Liver (tissue), 9 donors: ENCODE results near the gene B4GALT4. TPM values are rescaled to one million over a fixed set of nuclear protein-coding genes. Genes with fewer than 3 reads are reported as not detected.
"Not testable (repeated sequence)": the region's sequence is repeated elsewhere in the genome, so short reads cannot be mapped to it uniquely, and the experiment has no call there.

Experiments
- DNase-seq: peaks from one replicate; pipeline ENCODE4 v3.0.0-alpha.2; 2017; ENCODE audit warnings: low spot score
- H3K27ac ChIP-seq, 2 donors: one replicate each; pipeline ENCODE4 v1.7.0; 2013; ENCODE audit warnings: inconsistent platforms in 2 of 2, low read length in 2 of 2, control low read depth in 1 of 2, low read depth in 1 of 2, mild to moderate bottlenecking in 1 of 2
- H3K27me3 ChIP-seq, 4 donors: one replicate each; pipeline versions ENCODE4 v1.6.1 to v1.7.0; 2013; ENCODE audit warnings: low read length in 3 of 4, inconsistent platforms in 1 of 4, mild to moderate bottlenecking in 1 of 4, moderate library complexity in 1 of 4; ENCODE audit not compliant: control insufficient read depth in 4 of 4, insufficient read depth in 4 of 4
- H3K36me3 ChIP-seq, 4 donors: one replicate each; pipeline versions ENCODE4 v1.6.1 to v1.7.0; 2013; ENCODE audit warnings: low read length in 3 of 4, mild to moderate bottlenecking in 3 of 4, low read depth in 1 of 4, moderate library complexity in 1 of 4; ENCODE audit not compliant: control insufficient read depth in 4 of 4, insufficient read depth in 3 of 4
- H3K4me1 ChIP-seq, 4 donors: one replicate each; pipeline versions ENCODE4 v1.6.1 to v1.7.0; 2013; ENCODE audit warnings: low read length in 3 of 4, mild to moderate bottlenecking in 3 of 4, moderate library complexity in 1 of 4; ENCODE audit not compliant: control insufficient read depth in 4 of 4, insufficient read depth in 4 of 4
- H3K4me3 ChIP-seq, 3 donors: one replicate each; pipeline versions ENCODE4 v1.6.1 to v1.7.0; 2013; ENCODE audit warnings: low read length in 3 of 3, control low read depth in 1 of 3, low read depth in 1 of 3, mild to moderate bottlenecking in 1 of 3
- H3K9ac ChIP-seq, 2 donors: one replicate each; pipeline ENCODE4 v1.7.0; 2013; ENCODE audit warnings: low read length in 2 of 2, mild to moderate bottlenecking in 2 of 2, moderate library complexity in 2 of 2, control low read depth in 1 of 2, low read depth in 1 of 2
- H3K9me3 ChIP-seq, 4 donors: one replicate each; pipeline versions ENCODE4 v1.6.1 to v1.7.0; 2013; ENCODE audit warnings: low read length in 3 of 4; ENCODE audit not compliant: control insufficient read depth in 4 of 4
- EGR1 ChIP-seq, 2 donors: IDR thresholded peaks; 2 replicates each; pipeline ENCODE4 v1.6.1; 2016 to 2018; ENCODE audit warnings: antibody characterized with exemption in 2 of 2, low read depth in 2 of 2
- FOXA1 ChIP-seq: IDR thresholded peaks from 2 replicates; pipeline ENCODE4 v1.6.1; 2016; ENCODE audit warnings: antibody characterized with exemption
- FOXA2 ChIP-seq: IDR thresholded peaks from 2 replicates; pipeline ENCODE4 v1.6.1; 2016; ENCODE audit warnings: antibody characterized with exemption
- GABPA ChIP-seq, 2 donors: IDR thresholded peaks in 1 of 2; conservative IDR thresholded peaks in 1 of 2; 2 replicates each; pipeline ENCODE4 v1.6.1; 2016; ENCODE audit warnings: antibody characterized with exemption in 2 of 2, mild to moderate bottlenecking in 1 of 2, moderate library complexity in 1 of 2
- HNF4A ChIP-seq, 2 donors: conservative IDR thresholded peaks; 2 replicates each; pipeline ENCODE4 v1.6.1; 2016; ENCODE audit warnings: antibody characterized with exemption in 2 of 2, mild to moderate bottlenecking in 2 of 2
- HNF4G ChIP-seq: IDR thresholded peaks from 2 replicates; pipeline ENCODE4 v1.6.1; 2016; ENCODE audit warnings: antibody characterized with exemption
- JUND ChIP-seq, 2 donors: IDR thresholded peaks; 2 replicates each; pipeline ENCODE4 v1.6.1; 2016; ENCODE audit warnings: antibody characterized with exemption in 2 of 2
- MAX ChIP-seq: IDR thresholded peaks from 2 replicates; pipeline ENCODE4 v1.6.1; 2016; ENCODE audit warnings: antibody characterized with exemption
- NR2F2 ChIP-seq: IDR thresholded peaks from 2 replicates; pipeline ENCODE4 v1.6.1; 2016; ENCODE audit warnings: antibody characterized with exemption
- RAD21 ChIP-seq, 2 donors: IDR thresholded peaks; 2 replicates each; pipeline ENCODE4 v1.6.1; 2016; ENCODE audit warnings: antibody characterized with exemption in 2 of 2, mild to moderate bottlenecking in 2 of 2
- RXRA ChIP-seq, 2 donors: IDR thresholded peaks; 2 replicates each; pipeline ENCODE4 v1.6.1; 2017 to 2018; ENCODE audit warnings: antibody characterized with exemption in 2 of 2, mild to moderate bottlenecking in 1 of 2
- SP1 ChIP-seq: IDR thresholded peaks from 2 replicates; pipeline ENCODE4 v1.6.1; 2018; ENCODE audit warnings: antibody characterized with exemption, mild to moderate bottlenecking
- TAF1 ChIP-seq: conservative IDR thresholded peaks from 2 replicates; pipeline ENCODE4 v1.6.1; 2016; ENCODE audit warnings: antibody characterized with exemption, mild to moderate bottlenecking
- YY1 ChIP-seq: IDR thresholded peaks from 2 replicates; pipeline ENCODE4 v1.6.1; 2016; ENCODE audit warnings: antibody characterized with exemption, mild to moderate bottlenecking
- WGBS: extraction: QIAGEN DNeasy Blood & Tissue Kit; methylation state at CpG from one replicate; pipeline ENCODE4 v1.1.7; 2013; 5-methylcytosine and 5-hydroxymethylcytosine counted together
- polyA plus RNA-seq, 2 donors: library from polyadenylated mRNA; stranded (reverse) in 1 of 2; unstranded in 1 of 2; fragments of 200-250 nt in 1 of 2; fragments of >200 nt in 1 of 2; fragmentation: Nextera tagmentation in 1 of 2; extraction: Ambion mirVana in 1 of 2; gene quantifications; one replicate each; pipeline versions ENCODE4 v1.2.1 to v1.2.3, GENCODE V29; 2013 to 2015
- total RNA-seq, 2 donors: library from RNA; depleted of rRNA; stranded (reverse); fragments of >200 nt; gene quantifications; one replicate each; pipeline ENCODE4 v1.2.3, GENCODE V29; 2014
- TF ChIP-seq, protein P1 (sequence below): IDR thresholded peaks from 2 replicates; pipeline ENCODE4 v1.6.1; 2016; ENCODE audit warnings: antibody characterized with exemption
- TF ChIP-seq, protein P2 (sequence below): IDR thresholded peaks from 2 replicates; pipeline ENCODE4 v1.6.1; 2016; ENCODE audit warnings: antibody characterized with exemption
- TF ChIP-seq, protein P3 (sequence below): IDR thresholded peaks from 2 replicates; pipeline ENCODE4 v1.6.1; 2016; ENCODE audit warnings: antibody characterized with exemption, mild to moderate bottlenecking
- TF ChIP-seq, protein P4 (sequence below): fragments of 150-350 bp; IDR thresholded peaks from 2 replicates; pipeline ENCODE4 v1.5.1; 2017; ENCODE audit warnings: improper control_type of control experiment, low read depth, low read length; ENCODE audit not compliant: missing input control
- donor health status: healthy.
- donor health status: healthy.
- donor health status: healthy.
- donor health status: healthy.
- donor health status: healthy.

B4GALT4 gene
- total and polyA plus RNA-seq, 4 donors: 9.3 to 14.6 (median 10.5) TPM

- not testable (repeated sequence) for H3K36me3 ChIP-seq, DNase-seq, H3K27ac ChIP-seq, H3K9me3 ChIP-seq, H3K27me3 ChIP-seq, H3K9ac ChIP-seq, H3K4me3 ChIP-seq, H3K4me1 ChIP-seq
- WGBS: 75% methylated on average over 2 of the region's 2 CpGs
These were observed 29.5 kb upstream of the B4GALT4 start for GRCh38 chr3:119270212-119270611.

- no peak for DNase-seq
These were observed 20.4 kb upstream of the B4GALT4 start for GRCh38 chr3:119261055-119261454.

GRCh38 chr3:119259821-119260220 is 19.1 kb upstream of the B4GALT4 start:
- no peaks in the 10 kb centered on the region for H3K36me3 ChIP-seq
- H3K4me3 ChIP-seq: no peak overlapping the region
- 92% methylated on average over 4 of the region's 4 CpGs for WGBS
- no peak overlapping the region for H3K9ac ChIP-seq
- TF ChIP-seq HNF4G (no peak), FOXA1 (no peak), MAX (no peak), TAF1 (no peak), EGR1 (IDR thresholded peaks at IDR 0.05; ENCODE audit: low read depth in 2 of 2) (no peak), GABPA (IDR thresholded peaks at IDR 0.05 in 1 of 2, conservative IDR thresholded peaks at IDR 0.05 in 1 of 2) (no peak), FOXA2 (no peak), NR2F2 (no peak), SP1 (no peak), RXRA (IDR thresholded peaks at IDR 0.05) (no peak), JUND (IDR thresholded peaks at IDR 0.05) (no peak), RAD21 (IDR thresholded peaks at IDR 0.05) (no peak), HNF4A (conservative IDR thresholded peaks at IDR 0.05) (no peak), YY1 (no peak)
- TF ChIP-seq, protein P1, sequence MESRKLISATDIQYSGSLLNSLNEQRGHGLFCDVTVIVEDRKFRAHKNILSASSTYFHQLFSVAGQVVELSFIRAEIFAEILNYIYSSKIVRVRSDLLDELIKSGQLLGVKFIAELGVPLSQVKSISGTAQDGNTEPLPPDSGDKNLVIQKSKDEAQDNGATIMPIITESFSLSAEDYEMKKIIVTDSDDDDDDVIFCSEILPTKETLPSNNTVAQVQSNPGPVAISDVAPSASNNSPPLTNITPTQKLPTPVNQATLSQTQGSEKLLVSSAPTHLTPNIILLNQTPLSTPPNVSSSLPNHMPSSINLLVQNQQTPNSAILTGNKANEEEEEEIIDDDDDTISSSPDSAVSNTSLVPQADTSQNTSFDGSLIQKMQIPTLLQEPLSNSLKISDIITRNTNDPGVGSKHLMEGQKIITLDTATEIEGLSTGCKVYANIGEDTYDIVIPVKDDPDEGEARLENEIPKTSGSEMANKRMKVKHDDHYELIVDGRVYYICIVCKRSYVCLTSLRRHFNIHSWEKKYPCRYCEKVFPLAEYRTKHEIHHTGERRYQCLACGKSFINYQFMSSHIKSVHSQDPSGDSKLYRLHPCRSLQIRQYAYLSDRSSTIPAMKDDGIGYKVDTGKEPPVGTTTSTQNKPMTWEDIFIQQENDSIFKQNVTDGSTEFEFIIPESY: no peak
- TF ChIP-seq, protein P2, sequence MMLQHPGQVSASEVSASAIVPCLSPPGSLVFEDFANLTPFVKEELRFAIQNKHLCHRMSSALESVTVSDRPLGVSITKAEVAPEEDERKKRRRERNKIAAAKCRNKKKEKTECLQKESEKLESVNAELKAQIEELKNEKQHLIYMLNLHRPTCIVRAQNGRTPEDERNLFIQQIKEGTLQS: no peak
- TF ChIP-seq, protein P3, sequence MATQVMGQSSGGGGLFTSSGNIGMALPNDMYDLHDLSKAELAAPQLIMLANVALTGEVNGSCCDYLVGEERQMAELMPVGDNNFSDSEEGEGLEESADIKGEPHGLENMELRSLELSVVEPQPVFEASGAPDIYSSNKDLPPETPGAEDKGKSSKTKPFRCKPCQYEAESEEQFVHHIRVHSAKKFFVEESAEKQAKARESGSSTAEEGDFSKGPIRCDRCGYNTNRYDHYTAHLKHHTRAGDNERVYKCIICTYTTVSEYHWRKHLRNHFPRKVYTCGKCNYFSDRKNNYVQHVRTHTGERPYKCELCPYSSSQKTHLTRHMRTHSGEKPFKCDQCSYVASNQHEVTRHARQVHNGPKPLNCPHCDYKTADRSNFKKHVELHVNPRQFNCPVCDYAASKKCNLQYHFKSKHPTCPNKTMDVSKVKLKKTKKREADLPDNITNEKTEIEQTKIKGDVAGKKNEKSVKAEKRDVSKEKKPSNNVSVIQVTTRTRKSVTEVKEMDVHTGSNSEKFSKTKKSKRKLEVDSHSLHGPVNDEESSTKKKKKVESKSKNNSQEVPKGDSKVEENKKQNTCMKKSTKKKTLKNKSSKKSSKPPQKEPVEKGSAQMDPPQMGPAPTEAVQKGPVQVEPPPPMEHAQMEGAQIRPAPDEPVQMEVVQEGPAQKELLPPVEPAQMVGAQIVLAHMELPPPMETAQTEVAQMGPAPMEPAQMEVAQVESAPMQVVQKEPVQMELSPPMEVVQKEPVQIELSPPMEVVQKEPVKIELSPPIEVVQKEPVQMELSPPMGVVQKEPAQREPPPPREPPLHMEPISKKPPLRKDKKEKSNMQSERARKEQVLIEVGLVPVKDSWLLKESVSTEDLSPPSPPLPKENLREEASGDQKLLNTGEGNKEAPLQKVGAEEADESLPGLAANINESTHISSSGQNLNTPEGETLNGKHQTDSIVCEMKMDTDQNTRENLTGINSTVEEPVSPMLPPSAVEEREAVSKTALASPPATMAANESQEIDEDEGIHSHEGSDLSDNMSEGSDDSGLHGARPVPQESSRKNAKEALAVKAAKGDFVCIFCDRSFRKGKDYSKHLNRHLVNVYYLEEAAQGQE: no peak
- TF ChIP-seq, protein P4, sequence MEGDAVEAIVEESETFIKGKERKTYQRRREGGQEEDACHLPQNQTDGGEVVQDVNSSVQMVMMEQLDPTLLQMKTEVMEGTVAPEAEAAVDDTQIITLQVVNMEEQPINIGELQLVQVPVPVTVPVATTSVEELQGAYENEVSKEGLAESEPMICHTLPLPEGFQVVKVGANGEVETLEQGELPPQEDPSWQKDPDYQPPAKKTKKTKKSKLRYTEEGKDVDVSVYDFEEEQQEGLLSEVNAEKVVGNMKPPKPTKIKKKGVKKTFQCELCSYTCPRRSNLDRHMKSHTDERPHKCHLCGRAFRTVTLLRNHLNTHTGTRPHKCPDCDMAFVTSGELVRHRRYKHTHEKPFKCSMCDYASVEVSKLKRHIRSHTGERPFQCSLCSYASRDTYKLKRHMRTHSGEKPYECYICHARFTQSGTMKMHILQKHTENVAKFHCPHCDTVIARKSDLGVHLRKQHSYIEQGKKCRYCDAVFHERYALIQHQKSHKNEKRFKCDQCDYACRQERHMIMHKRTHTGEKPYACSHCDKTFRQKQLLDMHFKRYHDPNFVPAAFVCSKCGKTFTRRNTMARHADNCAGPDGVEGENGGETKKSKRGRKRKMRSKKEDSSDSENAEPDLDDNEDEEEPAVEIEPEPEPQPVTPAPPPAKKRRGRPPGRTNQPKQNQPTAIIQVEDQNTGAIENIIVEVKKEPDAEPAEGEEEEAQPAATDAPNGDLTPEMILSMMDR: no peak
- H3K27me3 ChIP-seq: no peaks in the 10 kb centered on the region
- H3K9me3 ChIP-seq: no peaks in the 10 kb centered on the region
- no peak for DNase-seq
- no peak overlapping the region for H3K27ac ChIP-seq
- H3K4me1 ChIP-seq: no peaks in the 10 kb centered on the region

More at GRCh38 chr3:119261055-119261454, 20.4 kb upstream of the B4GALT4 start:
- TF ChIP-seq, protein P2: no peak
- H3K27me3 ChIP-seq: no peaks in the 10 kb centered on the region
- no peak overlapping the region for H3K27ac ChIP-seq
- 77% methylated on average over 6 of the region's 6 CpGs for WGBS
- no peaks in the 10 kb centered on the region for H3K36me3 ChIP-seq
- no peaks in the 10 kb centered on the region for H3K9me3 ChIP-seq
- H3K4me1 ChIP-seq: no peaks in the 10 kb centered on the region
- no peak overlapping the region for H3K4me3 ChIP-seq
- no peak overlapping the region for H3K9ac ChIP-seq
